ENCODE data around the gene EIF4E.

- TF ChIP-seq CTCF (optimal IDR thresholded peaks at IDR 0.05 in 1 of 3, IDR thresholded peaks at IDR 0.05 in 1 of 3, conservative IDR thresholded peaks at IDR 0.05 in 1 of 3; ENCODE audit: extremely low read depth in 1 of 3, insufficient read depth in 2 of 3, low read length in 3 of 3) (no peak), EZH2 (IDR thresholded peaks at IDR 0.05; ENCODE audit: low read length) (no peak)
Measured at GRCh38 chr4:98976716-98977115, 47.8 kb upstream of the EIF4E start.
